ENCODE measurements around the gene TREML4.

DNA sequence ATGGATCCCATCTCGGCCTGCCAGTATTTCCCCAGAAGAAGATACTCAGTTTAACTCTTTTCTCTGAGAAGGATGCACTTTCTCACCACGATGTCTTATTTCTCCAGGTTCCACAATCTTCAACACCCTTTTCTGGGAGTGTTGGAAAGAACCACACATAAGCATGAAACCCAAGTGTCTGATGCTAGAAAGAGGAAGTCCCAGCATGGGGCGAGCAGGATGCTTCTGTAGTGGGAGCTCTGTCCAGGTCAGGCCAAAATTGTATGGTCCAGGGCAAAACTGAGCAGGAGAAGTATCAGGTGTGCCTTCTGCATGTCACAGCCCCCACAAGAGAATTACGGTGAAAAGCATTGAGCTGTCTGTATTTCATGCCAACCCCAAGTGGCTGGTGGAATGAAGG lies 47.3 kb downstream of the TREML4 start:
- TF ChIP-seq, protein P1, sequence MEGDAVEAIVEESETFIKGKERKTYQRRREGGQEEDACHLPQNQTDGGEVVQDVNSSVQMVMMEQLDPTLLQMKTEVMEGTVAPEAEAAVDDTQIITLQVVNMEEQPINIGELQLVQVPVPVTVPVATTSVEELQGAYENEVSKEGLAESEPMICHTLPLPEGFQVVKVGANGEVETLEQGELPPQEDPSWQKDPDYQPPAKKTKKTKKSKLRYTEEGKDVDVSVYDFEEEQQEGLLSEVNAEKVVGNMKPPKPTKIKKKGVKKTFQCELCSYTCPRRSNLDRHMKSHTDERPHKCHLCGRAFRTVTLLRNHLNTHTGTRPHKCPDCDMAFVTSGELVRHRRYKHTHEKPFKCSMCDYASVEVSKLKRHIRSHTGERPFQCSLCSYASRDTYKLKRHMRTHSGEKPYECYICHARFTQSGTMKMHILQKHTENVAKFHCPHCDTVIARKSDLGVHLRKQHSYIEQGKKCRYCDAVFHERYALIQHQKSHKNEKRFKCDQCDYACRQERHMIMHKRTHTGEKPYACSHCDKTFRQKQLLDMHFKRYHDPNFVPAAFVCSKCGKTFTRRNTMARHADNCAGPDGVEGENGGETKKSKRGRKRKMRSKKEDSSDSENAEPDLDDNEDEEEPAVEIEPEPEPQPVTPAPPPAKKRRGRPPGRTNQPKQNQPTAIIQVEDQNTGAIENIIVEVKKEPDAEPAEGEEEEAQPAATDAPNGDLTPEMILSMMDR (IDR thresholded peaks at IDR 0.05): no peak
- TF ChIP-seq EZH2 (IDR thresholded peaks at IDR 0.05; ENCODE audit: borderline replicate concordance, insufficient read depth, low read depth, low read length, poor library complexity, severe bottlenecking): no peak
